ENCODE measurements around the gene MAP3K14. TPM values are rescaled to one million over a fixed set of nuclear protein-coding genes. Genes with fewer than 3 reads are reported as not detected.

Gene MAP3K14
- total and polyA plus RNA-seq, 10 of the 15 experiments (the other 5 are each of a cell fraction or from before 2014, with no cell fraction given): 2.1 to 33.3 (median 19.7) TPM

GRCh38 chr17:45226576-45226975 is 90.2 kb downstream of the MAP3K14 start (continued):
- TF ChIP-seq ELK1 (IDR thresholded peaks at IDR 0.05; ENCODE audit: low read depth, low read length): no peak
- peak; percentile 3; the same call in 1 of the 2 replicates for TF ChIP-seq SMARCA5 (IDR thresholded peaks at IDR 0.05)
- TF ChIP-seq ZNF622 (IDR thresholded peaks at IDR 0.05): no peak
- no peak for TF ChIP-seq TCF3 (IDR thresholded peaks at IDR 0.05; ENCODE audit: borderline replicate concordance, insufficient read depth, low read depth, low read length)
- TF ChIP-seq POLR2AphosphoS2 (IDR thresholded peaks at IDR 0.05; ENCODE audit: low read depth, low read length): no peak
- no peak for TF ChIP-seq USF2 (IDR thresholded peaks at IDR 0.05; ENCODE audit: borderline replicate concordance, low read depth, low read length)
- no peak for TF ChIP-seq RELA (IDR thresholded peaks at IDR 0.05; ENCODE audit: borderline replicate concordance, partially characterized antibody)
- TF ChIP-seq RAD21 (IDR thresholded peaks at IDR 0.05; ENCODE audit: insufficient read depth, low read depth, low read length): no peak
- no peak for TF ChIP-seq SUZ12 (IDR thresholded peaks at IDR 0.05; ENCODE audit: unreplicated experiment)
- TF ChIP-seq ZNF592 (IDR thresholded peaks at IDR 0.05): no peak

Measured in GM12878 (cell line).